NCI-H226 (cell line): Measurements from ENCODE around the gene EEF1A2.
A peak's percentile ranks its signal among the peaks of the same experiment; 100 is the strongest.
"Not testable (repeated sequence)": the region's sequence is repeated elsewhere in the genome, so short reads cannot be mapped to it uniquely, and the experiment has no call there.

Source experiments
- DNase-seq: peaks from one replicate; pipeline ENCODE4 v3.0.0-alpha.2; 2015

The EEF1A2 gene

GRCh38 chr20:63484236-63484635 is 14.6 kb downstream of the EEF1A2 start:
- DNase-seq: no peak

DNA sequence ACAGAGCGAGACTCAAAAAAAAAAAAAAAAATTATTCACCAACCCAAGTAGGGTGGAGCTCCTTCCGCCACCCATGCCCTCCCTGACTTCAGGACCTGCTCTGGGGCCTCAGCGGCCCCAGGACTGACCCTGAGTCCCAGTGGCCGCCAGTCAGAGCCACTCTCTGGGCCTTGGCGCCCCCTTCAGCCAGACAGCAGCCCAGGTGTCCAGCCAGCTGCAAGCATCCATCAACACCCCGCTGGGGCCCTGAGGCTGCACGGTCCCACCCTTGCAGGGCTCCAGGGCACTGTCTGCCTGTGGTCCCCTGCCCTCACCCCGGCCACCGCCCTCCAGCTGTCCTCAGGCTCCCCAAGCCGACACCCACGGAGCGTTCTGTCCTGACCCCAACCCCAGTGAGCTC is 15.0 kb downstream of the EEF1A2 start:
- DNase-seq: no peak

- DNase-seq: no peak
These were observed 16.8 kb downstream of the EEF1A2 start for GRCh38 chr20:63482021-63482587.

GRCh38 chr20:63481503-63481902 is 17.4 kb downstream of the EEF1A2 start:
- DNase-seq: no peak

DNA sequence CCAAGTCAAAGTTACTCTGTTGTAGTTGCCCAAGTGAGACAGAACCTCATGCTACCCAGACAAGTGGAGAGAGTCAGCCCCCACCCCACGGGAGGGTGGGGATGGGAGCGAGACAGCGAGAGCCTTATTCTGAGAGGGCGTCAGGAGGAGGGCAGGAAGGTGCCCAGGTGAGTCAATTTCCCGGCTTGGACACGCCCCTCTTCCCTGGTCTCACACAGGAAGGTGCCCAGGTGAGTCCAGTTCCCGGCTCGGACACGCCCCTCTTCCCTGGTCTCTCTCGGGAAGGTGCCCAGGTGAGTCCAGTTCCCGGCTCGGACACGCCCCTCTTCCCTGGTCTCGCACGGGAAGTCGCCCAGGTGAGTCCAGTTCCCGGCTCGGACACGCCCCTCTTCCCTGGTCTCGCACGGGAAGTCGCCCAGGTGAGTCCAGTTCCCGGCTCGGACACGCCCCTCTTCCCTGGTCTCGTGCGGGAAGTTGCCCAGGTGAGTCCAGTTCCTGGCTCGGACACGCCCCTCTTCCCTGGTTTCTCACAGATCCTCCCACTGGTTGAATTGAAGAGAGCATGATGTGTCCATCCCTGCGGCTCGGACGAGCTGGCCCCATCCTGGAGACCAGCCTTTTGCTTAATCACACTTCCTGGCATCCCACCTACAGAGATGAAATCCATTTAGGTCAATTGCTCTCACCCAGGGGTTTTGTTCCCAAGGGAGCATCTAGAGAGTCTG is 19.0 kb downstream of the EEF1A2 start:
- DNase-seq: not testable (repeated sequence)

- DNase-seq: no peak
These were observed 20.3 kb downstream of the EEF1A2 start for GRCh38 chr20:63478346-63479302.

DNA sequence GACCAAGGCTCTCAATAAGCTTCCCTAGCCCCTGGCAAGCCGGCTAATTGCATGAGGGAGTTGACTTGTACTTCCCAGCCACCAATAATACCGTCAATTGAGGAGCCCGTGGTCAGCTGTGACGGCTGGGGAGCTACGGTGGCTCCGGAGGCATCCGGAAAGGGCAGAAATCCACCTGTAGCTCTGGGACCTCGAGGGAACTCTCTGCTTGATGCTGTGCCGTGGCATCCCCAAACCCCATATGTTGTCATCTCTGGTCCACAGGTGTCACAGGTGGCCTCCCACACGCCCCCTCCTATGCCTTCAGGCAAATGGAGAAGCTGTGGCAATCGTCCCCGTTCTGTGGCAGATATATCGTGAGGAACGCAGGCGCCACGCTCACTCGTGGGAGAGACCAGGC is 20.9 kb downstream of the EEF1A2 start:
- no peak for DNase-seq

GRCh38 chr20:63477061-63477616 is 21.7 kb downstream of the EEF1A2 start:
- no peak for DNase-seq

DNA sequence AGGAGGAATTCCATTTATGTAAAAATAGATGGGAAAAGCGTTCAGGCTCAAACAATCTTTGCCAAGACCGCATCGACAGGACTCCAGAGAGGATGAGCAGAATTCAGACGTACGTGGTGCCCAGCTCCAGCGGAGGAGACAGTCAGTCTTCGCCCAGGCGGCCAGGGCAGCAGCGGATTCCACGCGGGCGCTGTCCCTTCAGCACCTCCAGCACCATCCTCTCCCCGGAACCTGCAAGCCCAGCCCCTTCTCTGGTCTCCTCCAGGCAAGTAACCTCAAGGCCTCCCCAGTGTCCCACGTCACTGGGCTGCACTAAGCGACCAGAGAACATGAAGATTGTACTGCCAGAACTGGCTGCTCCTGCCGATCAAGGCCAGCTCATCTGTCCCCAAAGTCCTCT is 23.7 kb downstream of the EEF1A2 start:
- peak; percentile 20 for DNase-seq

DNA sequence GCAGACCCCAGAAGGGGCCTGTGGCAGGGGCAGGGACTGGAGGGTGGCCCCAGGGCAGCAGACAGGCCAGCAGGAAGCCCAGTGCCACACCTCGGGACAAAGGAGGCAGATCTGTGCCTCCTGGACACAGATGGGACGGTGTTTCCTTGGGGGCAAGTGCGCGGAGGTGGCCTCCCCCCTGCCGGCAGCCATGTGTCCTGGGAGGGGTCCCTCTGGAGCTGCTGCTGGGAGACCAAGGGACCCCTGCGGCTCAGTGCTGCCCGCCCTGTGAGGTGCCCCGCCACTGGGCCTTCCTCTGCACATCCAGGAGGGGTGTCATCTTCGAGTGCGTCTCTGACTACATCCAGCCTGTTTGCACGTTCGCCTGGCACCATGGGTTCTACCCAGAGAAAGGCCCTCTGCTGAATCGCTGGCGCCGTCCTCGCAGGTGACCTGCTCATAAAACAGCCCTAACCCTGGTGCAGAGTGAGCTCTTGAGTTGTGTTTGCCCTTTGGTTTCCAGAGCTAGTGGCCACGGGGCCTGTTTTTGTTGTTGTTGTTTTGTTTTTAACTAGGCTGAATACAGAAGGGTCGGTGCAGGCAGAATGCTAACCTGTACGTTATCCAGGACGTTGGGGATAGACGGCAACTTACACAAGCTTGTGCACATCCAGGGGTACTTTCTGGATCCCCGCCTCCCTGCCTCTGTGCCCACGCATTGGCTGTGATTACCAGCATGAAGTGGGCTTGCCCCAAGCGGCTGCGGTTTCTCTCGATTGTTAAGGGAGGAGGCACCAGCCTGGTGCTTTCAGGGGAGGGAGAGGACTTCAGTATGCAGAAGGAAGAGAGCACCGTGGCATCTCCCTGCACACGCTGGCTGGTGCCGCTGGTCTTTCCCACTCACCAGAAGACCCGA is 25.1 kb downstream of the EEF1A2 start:
- no peak for DNase-seq

- no peak for DNase-seq
These were observed 26.0 kb downstream of the EEF1A2 start for GRCh38 chr20:63472862-63473390.

DNA sequence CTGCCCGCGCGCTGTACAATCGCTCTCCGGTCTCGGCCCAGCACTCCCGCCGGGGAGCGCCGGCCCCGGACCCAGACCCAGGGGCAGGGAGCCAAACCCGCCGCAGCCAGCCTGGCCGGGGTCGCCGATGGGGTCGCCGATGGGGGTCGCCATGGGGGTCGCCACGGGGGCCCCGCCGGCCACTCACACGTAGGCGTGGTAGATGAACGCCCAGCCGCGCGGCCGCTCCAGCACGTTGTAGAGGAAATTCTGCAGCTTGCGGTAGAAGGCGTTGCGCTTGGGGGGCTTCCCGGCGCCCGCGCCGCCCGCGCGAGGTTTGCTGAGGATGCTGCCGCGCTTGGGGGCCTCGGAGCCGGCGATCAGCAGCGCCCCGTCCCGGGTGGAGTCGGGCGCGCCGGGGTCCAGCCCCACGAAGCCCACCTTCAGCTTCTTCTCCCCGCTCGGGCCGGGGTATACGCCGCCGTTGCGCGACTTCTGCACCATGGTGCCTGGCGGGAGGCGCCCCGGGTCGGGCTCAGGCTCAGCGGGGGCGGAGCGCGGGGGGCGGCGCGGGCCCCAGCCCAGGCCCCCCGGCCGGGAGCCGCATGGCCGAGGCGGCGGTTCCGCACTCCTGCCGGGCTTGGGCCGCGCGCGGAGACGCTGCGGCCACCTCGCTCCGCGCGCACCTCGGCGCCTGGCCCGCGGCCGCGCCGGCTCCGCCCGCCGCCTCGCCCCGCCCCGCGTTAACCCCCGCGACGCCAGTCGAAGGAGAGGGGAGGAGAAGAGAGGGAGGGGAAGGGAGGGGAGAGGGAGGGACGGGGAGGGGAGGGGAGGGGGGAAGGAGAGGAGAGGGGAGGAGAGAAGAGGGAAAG is 26.7 kb downstream of the EEF1A2 start, which contains the start of gene KCNQ2:
Gene KCNQ2 (minus strand): TSS at position 675 of the 851 bp plus-strand sequence. CDS start 192 bp downstream, at position 483.
- no peak for DNase-seq

DNA sequence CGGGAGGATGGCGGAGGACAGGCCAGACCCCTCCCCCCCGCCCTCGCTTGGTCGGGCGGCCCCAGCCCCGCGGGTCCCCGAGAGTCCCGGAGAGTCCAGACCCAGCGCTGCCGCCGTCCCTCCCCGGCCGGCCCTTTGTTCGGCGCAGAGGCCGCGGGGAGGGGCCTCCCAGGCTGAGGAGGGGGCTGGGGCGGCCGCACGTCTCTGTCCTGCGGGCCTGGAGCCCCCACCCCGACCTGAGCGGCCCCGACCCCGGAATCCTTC is 27.2 kb downstream of the EEF1A2 start:
- DNase-seq: no peak

DNA sequence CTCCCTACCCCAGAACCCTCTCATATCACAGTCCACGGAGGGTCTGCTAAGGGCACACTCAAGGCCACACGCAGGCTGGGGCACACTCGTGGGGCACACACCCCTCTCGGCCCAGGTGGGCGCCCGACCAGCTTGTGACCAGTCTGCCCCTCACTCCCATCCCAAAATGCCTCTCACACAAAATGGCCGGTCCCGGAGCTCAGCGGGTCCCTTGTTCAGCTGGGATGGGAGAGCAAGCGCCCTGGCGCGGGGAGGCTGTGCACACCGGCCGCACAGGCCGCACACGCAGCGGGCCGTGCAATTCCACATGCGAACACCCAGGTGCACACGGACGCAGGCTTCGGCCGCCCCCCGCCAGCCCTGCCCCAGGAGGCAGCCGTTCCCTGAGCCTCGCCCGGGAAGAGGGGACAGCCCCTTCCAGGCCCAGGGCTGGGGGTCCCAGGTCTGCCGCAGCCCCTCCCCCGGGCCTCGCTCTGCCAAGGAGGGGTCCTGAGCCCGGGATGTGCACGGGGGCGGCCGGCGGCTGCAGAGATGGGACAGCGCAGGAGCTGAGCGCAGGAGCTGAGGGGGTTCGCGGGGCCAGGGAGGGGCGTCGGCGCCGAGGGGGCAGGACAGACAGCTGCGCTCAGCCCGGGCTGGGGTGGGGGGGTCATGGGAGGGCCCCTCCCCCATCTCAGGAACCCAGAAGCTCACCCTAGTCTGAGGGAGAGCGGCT is 27.7 kb downstream of the EEF1A2 start:
- DNase-seq: no peak

DNA sequence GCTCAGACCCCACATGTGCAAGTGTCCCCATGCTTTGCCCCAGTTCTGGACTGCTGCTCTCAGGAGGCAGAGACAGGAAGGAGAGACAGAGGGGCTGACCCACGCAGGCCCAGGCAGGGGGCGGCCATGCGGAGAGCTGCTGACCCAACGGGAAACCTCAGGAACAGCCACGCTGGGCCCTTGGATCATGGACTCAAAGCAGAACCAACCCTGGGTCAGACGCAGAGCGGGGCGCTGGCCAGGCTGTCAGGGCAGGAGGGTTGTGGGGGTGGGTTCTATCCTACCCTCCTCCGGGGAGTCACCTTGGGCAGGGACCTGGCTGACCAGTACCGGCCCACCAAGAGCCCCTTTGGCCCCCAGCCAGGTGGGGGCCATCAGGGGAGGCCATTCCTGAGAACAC is 28.5 kb downstream of the EEF1A2 start:
- no peak for DNase-seq

- DNase-seq: no peak
These were observed 29.2 kb downstream of the EEF1A2 start for GRCh38 chr20:63469713-63470101.

DNA sequence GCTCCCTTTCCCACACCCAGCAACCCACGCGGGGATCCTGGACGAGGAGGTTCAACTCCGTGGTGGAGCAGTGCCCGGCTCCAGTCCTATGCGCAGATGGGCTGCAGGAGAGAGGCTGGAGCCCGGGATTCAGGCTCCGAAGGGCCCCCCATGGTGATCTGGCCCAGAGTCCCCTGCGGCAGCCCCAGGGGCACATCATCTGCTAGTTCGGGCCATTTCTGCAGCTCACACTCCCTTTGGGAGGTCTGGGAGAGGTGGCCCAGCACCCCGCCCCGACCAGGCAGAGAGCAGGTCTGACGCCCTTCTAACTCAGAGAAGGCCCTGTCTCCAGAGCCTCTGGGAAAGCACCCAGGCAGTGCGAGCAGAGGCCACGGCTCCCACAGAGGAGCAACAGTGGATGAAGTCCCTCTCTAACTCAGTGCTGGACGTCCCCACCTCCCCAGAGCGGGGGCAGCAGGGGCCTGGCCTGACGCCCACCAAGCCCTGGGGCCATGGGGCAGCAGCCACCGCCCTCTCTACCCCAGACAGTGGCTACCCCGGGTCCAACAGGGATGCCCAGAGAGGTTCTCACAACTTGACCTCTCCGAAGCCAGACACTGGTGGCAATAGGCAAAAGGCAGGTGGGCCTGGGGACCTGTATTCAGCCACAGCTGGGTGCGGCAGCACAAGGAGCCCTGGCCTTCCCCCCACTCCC is 29.7 kb downstream of the EEF1A2 start:
- DNase-seq: no peak

GRCh38 chr20:63468421-63468820 is 30.5 kb downstream of the EEF1A2 start:
- no peak for DNase-seq

GRCh38 chr20:63467294-63468083 is 31.4 kb downstream of the EEF1A2 start:
- DNase-seq: no peak
